KOPT-K1 (cell line): ENCODE data around the gene MLLT10.
"Not testable (repeated sequence)": the region's sequence is repeated elsewhere in the genome, so short reads cannot be mapped to it uniquely, and the experiment has no call there.

Experiments
- H3K27ac ChIP-seq: fragments of 200-600 bp; sonication (generic); 2 replicates; pipeline ENCODE4 v1.5.1; 2016; ENCODE audit warnings: antibody characterized with exemption, mild to moderate bottlenecking, low read depth, low read length; ENCODE audit not compliant: poor library complexity, severe bottlenecking
- H3K36me3 ChIP-seq: fragments of 200-600 bp; sonication (generic); 2 replicates; pipeline ENCODE4 v1.5.1; 2017; ENCODE audit warnings: antibody characterized with exemption, mild to moderate bottlenecking, low read length, moderate library complexity; ENCODE audit not compliant: insufficient read depth
- H3K9me3 ChIP-seq: fragments of 200-600 bp; sonication (generic); 2 replicates; pipeline ENCODE4 v1.5.1; 2017; ENCODE audit warnings: antibody characterized with exemption, low read length, mild to moderate bottlenecking; ENCODE audit not compliant: insufficient read depth, poor library complexity, severe bottlenecking

MLLT10 gene

DNA sequence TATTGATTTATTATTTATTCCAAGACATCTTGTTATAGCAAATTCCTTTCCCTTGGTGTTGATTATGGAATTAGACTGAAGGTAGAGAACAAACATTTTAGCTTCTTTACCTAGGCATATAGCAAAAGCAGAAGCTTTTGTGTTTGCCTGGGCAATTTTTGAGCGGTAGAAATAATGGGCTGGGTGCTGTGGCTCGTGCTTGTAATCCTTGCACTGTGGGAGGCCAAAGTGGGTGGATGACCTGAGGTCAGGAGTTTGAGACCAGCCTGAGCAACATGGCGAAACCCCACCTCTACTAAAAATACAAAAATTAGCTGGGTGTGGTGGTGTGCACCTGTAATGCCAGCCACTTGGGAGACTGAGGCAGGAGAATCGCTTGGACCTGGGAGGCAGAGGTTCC lies 6.7 kb downstream of the MLLT10 start:
- H3K27ac ChIP-seq, H3K9me3 ChIP-seq: not testable (repeated sequence)
- peaks cover 93% of the 10 kb centered on the region for H3K36me3 ChIP-seq

DNA sequence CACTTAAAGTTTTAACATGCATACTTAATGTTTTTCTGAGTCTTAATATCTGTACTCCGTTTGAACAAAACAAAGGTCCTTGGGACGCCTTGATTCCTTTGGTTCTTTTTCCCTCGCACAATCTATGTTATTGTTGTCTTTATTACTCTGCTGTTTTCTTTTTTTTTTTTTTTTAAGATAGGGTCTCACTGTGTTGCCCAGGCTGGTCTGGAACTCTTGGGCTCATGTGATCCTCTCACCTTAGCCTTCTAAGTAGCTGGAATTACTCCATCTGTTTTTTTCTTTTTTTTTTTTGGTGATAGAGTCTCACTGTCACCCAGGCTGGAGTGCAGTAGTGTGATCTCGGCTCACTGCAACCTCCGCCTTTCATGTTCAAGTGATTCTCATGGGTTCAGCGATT lies 13.2 kb downstream of the MLLT10 start:
- Histone ChIP-seq H3K27ac (no peak overlapping the region), H3K9me3 (no peaks in the 10 kb centered on the region), H3K36me3 (peaks cover 96% of the 10 kb centered on the region)

DNA sequence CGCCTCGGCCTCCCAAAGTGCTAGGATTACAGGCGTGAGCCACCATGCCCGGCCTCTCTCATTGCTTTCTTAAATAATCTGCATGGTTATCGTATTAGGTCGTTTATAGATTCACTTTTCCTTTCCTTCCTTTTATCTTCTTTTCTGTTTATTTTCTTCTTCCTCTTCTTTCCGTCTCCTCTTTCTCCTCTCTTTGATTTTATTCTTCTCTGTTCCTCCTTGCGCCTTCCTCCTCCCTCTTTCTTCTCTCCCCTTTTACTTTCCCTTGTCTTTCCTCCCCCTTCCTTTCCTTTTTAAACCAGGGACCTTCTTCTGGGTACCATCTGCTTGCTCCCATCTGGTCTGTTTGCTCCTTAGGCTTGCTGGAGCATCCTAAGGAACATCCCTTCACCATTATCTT lies 18.6 kb downstream of the MLLT10 start:
- H3K9me3 ChIP-seq: no peaks in the 10 kb centered on the region
- H3K27ac ChIP-seq: no peak overlapping the region
- H3K36me3 ChIP-seq: peaks cover 99% of the 10 kb centered on the region

DNA sequence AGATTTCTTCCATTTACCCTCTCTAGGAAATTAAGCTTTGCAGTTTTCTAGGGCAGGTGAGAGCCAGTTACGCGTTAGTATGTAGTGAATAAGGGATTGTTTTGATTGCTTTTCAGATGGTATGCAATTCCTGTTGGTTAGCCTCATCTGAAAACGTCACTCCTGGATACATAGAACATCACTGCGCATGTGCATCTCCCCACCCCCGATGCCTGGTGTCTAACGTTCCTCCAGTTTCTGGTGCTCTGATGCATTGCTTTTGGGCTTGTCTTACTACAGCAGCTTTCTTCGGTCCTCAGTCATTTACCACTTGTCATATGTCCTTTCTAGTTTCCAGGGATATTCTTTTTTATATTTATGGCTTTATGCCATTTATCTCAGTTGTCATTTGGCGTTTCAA lies 22.5 kb downstream of the MLLT10 start:
- no peak overlapping the region for H3K27ac ChIP-seq
- H3K9me3 ChIP-seq: no peaks in the 10 kb centered on the region
- peaks cover 99% of the 10 kb centered on the region for H3K36me3 ChIP-seq

DNA sequence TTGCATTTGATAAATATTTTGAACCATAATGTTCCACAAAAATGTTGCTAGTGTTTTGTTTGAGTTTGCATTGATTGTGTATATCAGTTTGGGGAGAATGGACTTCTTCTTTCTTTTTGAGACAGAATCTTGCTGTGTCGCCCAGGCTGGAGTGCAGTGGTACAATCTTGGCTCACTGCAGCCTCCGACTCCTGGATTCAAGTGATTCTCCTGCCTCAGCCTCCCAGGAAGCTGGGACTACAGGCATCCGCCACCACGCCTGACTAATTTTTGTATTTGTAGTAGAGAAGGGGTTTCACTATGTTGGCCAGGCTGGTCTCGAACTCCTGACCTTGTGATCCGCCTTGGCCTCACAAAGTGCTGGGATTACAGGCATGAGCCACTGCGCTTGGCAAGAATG lies 25.0 kb downstream of the MLLT10 start:
- H3K9me3 ChIP-seq, H3K27ac ChIP-seq: not testable (repeated sequence)
- H3K36me3 ChIP-seq: peaks cover 89% of the 10 kb centered on the region

DNA sequence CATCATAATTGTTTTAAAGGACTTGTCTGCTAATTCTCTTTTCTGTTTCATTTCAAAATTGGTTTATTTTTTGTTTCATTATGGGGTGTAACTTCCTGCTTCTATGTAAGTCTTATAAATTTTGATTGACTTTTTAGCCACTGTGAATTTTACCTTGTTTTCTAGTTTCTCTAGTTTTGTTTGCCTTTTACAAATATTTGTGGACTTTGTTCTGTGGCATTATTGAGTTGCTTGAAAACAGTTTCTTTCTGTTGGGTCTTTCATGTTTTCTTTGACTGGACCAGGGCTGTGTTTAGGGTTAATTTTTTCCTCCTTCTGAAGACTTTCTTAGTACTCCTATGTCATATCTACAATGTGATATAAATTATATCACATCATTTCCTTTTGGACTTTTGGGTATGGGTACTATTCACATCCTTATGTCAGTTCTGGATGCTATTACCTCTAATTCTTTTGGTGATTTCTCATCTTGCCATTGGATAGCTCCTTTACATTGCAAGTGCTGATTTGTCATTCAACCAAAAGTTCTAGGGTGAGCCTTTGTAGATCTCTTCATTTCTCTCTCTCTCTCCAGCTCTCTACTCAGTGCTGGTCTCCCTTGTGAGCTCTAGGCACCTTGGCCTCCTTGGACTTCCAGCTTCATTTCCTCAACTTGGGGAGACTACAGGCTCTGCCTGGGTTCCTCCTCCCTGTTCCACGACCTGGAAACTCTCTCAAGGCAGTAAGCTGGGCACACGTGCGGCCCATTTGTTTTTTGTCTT lies 36.9 kb downstream of the MLLT10 start:
- H3K27ac ChIP-seq: no peak overlapping the region
- H3K9me3 ChIP-seq: no peaks in the 10 kb centered on the region

DNA sequence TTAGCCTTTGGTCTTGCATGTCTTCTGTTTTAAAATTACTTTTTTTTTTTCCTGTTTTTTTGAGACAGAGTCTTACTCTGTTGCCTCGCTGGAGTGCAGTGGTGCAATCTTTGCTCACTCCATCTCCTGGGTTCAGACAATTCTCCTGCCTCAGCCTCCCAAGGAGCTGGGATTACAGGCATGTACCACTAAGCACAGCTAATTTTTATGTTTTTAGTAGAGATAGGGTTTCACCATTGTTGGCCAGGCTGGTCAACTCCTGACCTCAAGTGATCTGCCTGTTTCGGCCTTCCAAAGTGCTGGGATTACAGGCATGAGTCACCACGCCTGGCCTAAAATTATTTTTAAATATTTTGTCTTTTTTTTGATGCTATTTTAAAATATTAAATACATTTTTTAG lies 38.5 kb downstream of the MLLT10 start:
- no peak overlapping the region for H3K27ac ChIP-seq
- H3K36me3 ChIP-seq: peaks cover 42% of the 10 kb centered on the region
- no peaks in the 10 kb centered on the region for H3K9me3 ChIP-seq

More for the DNA sequence above, 36.9 kb downstream of the MLLT10 start:
- peaks cover 43% of the 10 kb centered on the region for H3K36me3 ChIP-seq

DNA sequence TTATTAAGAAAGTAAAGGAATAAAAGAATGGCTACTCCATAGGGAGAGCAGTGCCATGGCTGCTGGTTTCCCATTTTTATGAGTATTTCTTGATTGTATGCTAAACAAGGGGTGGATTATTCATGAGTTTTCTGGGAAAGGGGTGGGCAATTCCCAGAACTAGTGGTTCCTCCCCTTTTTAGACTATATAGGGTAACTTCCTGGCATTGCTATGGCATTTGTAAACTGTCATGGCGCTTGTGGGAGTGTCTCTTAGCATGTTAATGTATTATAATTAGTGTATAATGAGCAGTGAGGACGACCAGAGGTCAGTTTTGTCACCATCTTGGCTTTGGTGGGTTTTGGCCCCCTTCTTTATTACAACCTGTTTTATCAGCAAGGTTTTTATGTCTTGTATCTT lies 40.5 kb downstream of the MLLT10 start:
- H3K9me3 ChIP-seq, H3K27ac ChIP-seq: not testable (repeated sequence)
- peaks cover 40% of the 10 kb centered on the region for H3K36me3 ChIP-seq

DNA sequence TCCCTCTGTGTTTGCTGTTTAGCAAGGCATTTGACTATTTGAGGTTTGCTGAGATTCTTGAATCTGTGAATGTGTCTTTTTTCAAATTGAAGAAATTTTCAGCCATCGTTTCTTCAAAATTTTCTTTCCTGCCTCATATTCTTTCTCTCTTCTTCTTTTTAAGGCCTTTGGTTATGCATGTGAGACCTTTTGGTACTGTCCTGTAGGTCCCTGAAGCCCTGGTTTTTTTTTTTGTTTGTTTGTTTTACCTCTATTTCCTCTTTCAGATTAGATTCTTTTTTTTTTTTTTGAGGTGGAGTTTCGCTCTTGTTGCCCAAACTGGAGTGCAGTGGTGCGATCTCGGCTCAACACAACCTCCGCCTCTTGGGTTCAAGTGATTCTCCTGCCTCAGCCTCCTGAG lies 45.3 kb downstream of the MLLT10 start:
- Histone ChIP-seq H3K9me3 (peaks cover 15% of the 10 kb centered on the region), H3K27ac (no peak overlapping the region), H3K36me3 (peaks cover 51% of the 10 kb centered on the region)

DNA sequence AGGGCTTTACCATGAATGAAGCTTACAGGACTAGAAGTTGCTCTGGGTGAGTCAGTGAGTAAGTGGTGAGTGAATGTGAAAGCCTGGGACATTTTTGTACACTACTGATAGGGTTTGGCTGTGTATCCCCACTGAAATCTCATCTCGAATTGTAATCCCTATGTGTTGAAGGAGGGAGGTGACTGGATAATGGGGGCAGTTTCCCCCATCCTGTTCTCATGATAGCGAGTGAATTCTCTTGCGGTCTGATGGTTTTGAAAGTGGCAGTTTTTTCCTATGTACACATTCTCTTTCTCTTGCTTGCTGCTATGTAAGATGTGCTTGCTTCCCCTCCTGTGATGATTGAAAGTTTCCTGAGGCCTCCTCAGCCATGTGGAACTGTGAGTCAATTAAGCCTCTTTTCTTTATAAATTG lies 47.4 kb downstream of the MLLT10 start:
- Histone ChIP-seq H3K36me3 (peaks cover 52% of the 10 kb centered on the region), H3K9me3 (peaks cover 15% of the 10 kb centered on the region)
- H3K27ac ChIP-seq: not testable (repeated sequence)

DNA sequence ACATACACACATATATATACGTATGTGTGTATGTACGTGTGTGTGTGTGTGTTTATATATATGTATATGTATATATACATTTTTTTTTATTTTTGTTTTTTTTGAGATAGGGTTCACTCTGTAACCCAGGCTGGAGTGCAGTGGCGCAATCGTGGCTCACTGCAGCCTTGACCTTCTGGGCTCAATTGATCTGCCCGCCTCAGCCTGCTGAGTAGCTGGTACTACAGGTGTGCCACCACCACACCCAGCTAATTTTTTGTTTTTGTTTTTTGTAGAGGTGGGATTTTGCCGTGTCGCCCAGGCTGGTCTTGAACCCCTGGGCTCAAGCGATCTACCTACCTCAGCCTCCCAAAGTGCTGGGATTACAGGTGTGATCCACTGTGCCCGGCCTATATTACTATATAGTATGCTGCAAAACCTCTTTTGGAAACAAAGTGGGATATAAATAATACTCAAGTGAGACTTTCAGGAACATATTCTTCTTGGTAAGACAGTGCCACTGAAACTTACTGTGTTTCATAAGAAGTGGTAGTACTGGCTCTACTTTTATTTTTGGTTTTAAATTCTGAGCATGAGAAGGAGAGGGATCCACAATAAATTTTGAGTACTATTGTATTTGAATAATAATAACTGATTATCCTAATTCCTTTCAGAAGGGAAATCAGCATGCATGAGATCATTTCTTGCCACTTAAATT lies 51.0 kb downstream of the MLLT10 start:
- peaks cover 15% of the 10 kb centered on the region for H3K9me3 ChIP-seq
- no peak overlapping the region for H3K27ac ChIP-seq
- H3K36me3 ChIP-seq: peaks cover 74% of the 10 kb centered on the region

DNA sequence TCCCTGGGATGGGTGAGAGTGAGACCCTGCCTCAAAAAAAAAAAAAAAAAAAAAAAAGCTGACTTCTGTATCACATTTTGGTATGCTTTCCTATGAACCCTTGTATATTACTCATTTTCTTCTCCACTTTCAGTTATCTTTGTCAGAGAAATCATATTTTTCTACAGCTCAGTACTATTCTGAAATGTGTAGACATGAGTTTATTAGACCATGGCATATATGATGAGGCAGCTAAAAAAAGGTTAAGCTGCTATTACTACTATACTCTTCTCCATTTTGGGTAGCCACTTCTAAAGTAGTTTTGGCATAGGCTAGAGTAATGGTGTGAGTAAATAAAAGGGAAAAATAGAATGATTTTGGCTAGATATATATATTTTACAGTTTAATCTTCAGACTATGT lies 53.4 kb downstream of the MLLT10 start:
- peaks cover 13% of the 10 kb centered on the region for H3K9me3 ChIP-seq
- H3K36me3 ChIP-seq: peaks cover 81% of the 10 kb centered on the region
- no peak overlapping the region for H3K27ac ChIP-seq

DNA sequence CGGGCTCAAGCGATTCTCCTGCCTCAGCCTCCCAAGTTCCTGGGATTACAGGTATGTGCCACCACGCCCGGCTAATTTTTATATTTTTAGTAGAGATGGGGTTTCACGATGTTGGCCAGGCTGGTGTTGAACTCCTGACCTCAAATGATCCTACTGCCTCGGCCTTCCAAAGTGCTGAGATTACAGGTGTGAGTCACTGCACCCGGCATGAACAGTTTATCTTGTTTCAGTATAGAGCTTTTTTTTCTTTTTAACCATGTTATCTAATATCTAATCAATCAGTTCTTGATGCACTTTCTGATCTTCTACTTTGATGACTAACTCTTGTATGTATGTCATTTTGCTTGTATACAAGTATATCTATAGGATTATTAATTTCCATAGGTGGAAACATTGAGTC lies 54.1 kb downstream of the MLLT10 start:
- H3K36me3 ChIP-seq: peaks cover 81% of the 10 kb centered on the region
- not testable (repeated sequence) for H3K27ac ChIP-seq

DNA sequence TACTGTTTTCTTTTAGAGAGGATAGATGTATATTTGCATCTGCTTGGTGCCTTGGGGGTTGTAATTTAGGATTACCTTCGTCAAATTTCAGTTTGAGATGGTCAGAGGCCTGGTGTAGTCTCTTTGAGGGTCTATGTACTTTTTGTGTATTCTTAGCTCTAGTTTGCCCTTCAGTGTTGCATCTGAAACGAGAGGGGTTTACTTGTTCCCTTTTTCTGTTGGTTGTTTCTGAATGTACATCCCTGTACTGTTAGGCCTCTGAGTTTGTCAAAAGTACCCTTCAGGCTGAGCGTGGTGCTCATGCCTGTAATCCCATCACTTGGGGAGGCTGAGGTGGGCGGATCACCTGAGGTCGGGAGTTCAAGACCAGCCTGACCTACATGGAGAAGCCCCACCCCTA lies 60.0 kb downstream of the MLLT10 start:
- Histone ChIP-seq H3K36me3 (peaks cover 75% of the 10 kb centered on the region), H3K27ac (no peak overlapping the region), H3K9me3 (no peaks in the 10 kb centered on the region)

More for the DNA sequence above, 54.1 kb downstream of the MLLT10 start:
- H3K9me3 ChIP-seq: not testable (repeated sequence)

DNA sequence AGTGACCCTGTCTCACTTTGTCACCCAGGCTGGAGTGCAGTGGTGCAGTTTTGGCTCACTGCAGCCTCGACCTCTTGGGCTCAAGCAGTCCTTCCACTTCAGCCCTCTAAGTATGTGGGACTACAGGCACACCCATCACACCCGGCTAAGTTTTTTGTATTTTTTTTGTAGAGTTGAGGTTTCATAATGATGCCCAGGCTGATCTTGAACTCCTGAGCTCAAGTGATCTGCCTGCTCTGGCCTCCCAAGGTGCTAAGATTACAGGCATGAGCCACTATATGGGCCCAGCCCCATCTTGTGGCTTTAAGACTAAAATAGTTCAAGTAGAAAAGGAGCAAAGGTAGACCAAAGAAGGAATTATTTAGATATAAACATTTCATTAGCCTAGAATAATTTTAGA lies 65.5 kb downstream of the MLLT10 start:
- Histone ChIP-seq H3K27ac (no peak overlapping the region), H3K9me3 (no peaks in the 10 kb centered on the region), H3K36me3 (peaks cover 37% of the 10 kb centered on the region)
